HCT116 (cell line): ENCODE results near the gene FKBP2. TPM values are rescaled to one million over a fixed set of nuclear protein-coding genes. Genes with fewer than 3 reads are reported as not detected.
"Not testable (repeated sequence)": the region's sequence is repeated elsewhere in the genome, so short reads cannot be mapped to it uniquely, and the experiment has no call there.

ENCODE experiments used
- ATAC-seq: fragments of 200-7000 bp; cut with Tn5 transposase; 2 replicates; pipeline ENCODE4 v1.9.1; 2020; ENCODE audit warnings: mild to moderate bottlenecking, moderate library complexity
- BruUV-seq: library from RNA; stranded (reverse); fragments of 400-500 nt; replicated peaks from 2 replicates; lab custom pipeline; 2021; lab: Mats Ljungman, UMichigan
- CTCF ChIA-PET: fragments of 300-600 bp; sonication (Branson Sonifier 250); formaldehyde crosslinking; loops from one replicate; lab custom pipeline; 2021; ENCODE audit warnings: antibody characterized with exemption; lab: Charles Lee
- POLR2A ChIA-PET: fragments of 300-600, 350-600 bp; sonication (Branson Sonifier 250); formaldehyde crosslinking; loops from one replicate; lab custom pipeline; 2021; ENCODE audit warnings: antibody characterized with exemption; lab: Charles Lee
- RAD21 ChIA-PET, 2 experiments: fragments of 300-600 bp; sonication (Branson Sonifier 250); formaldehyde crosslinking; loops; one replicate each; lab custom pipeline; 2023; ENCODE audit warnings: low total read pairs in 2 of 2; ENCODE audit not compliant: uncharacterized antibody in 2 of 2, unreplicated experiment in 2 of 2, low non-redundant PET in 1 of 2; lab: Charles Lee
- DNase-seq: peaks from one replicate; pipeline ENCODE4 v3.0.0-alpha.2; 2010; ENCODE audit warnings: low read depth, low spot score
- H2AFZ ChIP-seq: fragments of 200-600 bp; shearing (Covaris generic), sonication (generic); 2 replicates; pipeline ENCODE4 v1.6.1; 2017; ENCODE audit warnings: low read depth, mixed run types, mixed read lengths, antibody characterized with exemption, low read length; ENCODE audit not compliant: poor library complexity, severe bottlenecking
- H3K27ac ChIP-seq: 2 replicates; pipeline ENCODE4 v1.5.1; 2012; ENCODE audit warnings: low read depth, low read length
- H3K27me3 ChIP-seq: fragments of 200-600 bp; sonication (generic); 2 replicates; pipeline ENCODE4 v1.6.1; 2016; ENCODE audit warnings: mixed run types, low read length, mixed read lengths; ENCODE audit not compliant: insufficient read depth
- H3K36me3 ChIP-seq, 2 experiments: fragments of 200-500 bp in 1 of 2; fragments of 200-600 bp in 1 of 2; sonication (Bioruptor generic) in 1 of 2; sonication (generic) in 1 of 2; 2 replicates each; pipeline versions ENCODE4 v1.5.1 to v1.6.1; 2014 to 2016; ENCODE audit warnings: low read length in 2 of 2, inconsistent platforms in 1 of 2, mixed read lengths in 1 of 2, mixed run types in 1 of 2; ENCODE audit not compliant: insufficient read depth in 2 of 2, control insufficient read depth in 1 of 2
- H3K4me1 ChIP-seq, 2 experiments: fragments of 200-600 bp in 1 of 2; sonication (generic) in 1 of 2; 2 replicates each; pipeline versions ENCODE4 v1.5.1 to v1.6.1; 2012 to 2017; ENCODE audit warnings: low read length in 2 of 2, inconsistent platforms in 1 of 2, mild to moderate bottlenecking in 1 of 2, mixed read lengths in 1 of 2, mixed run types in 1 of 2, moderate library complexity in 1 of 2; ENCODE audit not compliant: insufficient read depth in 2 of 2, control insufficient read depth in 1 of 2
- H3K4me2 ChIP-seq: fragments of 200-600 bp; sonication (generic); 2 replicates; pipeline ENCODE4 v1.6.1; 2017; ENCODE audit warnings: mixed run types, low read length, mixed read lengths
- H3K4me3 ChIP-seq, 2 experiments: fragments of 200-600 bp in 1 of 2; sonication (generic) in 1 of 2; replicated peaks in 1 of 2; 2 replicates each; pipeline ENCODE4 v1.5.1; 2011 to 2016; ENCODE audit warnings: low read length in 2 of 2, control low read depth in 1 of 2, low read depth in 1 of 2, mild to moderate bottlenecking in 1 of 2, mixed read lengths in 1 of 2, mixed run types in 1 of 2
- H3K79me2 ChIP-seq: fragments of 200-600 bp; sonication (generic); 2 replicates; pipeline ENCODE4 v1.6.1; 2017; ENCODE audit warnings: mild to moderate bottlenecking, mixed run types, low read length, moderate library complexity, mixed read lengths; ENCODE audit not compliant: insufficient read depth
- H3K9ac ChIP-seq: fragments of 200-600 bp; sonication (generic); 2 replicates; pipeline ENCODE4 v1.6.1; 2016; ENCODE audit warnings: low read length, mixed read lengths
- H3K9me2 ChIP-seq: fragments of 200-600 bp; sonication (generic), shearing (Covaris generic); 2 replicates; pipeline ENCODE4 v1.6.1; 2017; ENCODE audit warnings: mixed run types, mild to moderate bottlenecking, moderate library complexity; ENCODE audit not compliant: insufficient read depth
- H3K9me3 ChIP-seq, 2 experiments: fragments of 200-500 bp in 1 of 2; fragments of 200-600 bp in 1 of 2; sonication (Bioruptor generic) in 1 of 2; sonication (generic) in 1 of 2; 2 replicates each; pipeline ENCODE4 v1.6.1; 2014 to 2017; ENCODE audit warnings: low read length in 2 of 2, mixed read lengths in 2 of 2, inconsistent platforms in 1 of 2, low read depth in 1 of 2, mild to moderate bottlenecking in 1 of 2, mixed run types in 1 of 2, moderate library complexity in 1 of 2; ENCODE audit not compliant: control insufficient read depth in 1 of 2, insufficient read depth in 1 of 2
- H4K20me1 ChIP-seq: fragments of 200-600 bp; sonication (generic), shearing (Covaris generic); 2 replicates; pipeline ENCODE4 v1.6.1; 2017; ENCODE audit warnings: mixed run types, mild to moderate bottlenecking, moderate library complexity; ENCODE audit not compliant: insufficient read depth
- CEBPB ChIP-seq: IDR thresholded peaks from 2 replicates; pipeline ENCODE4 v1.6.1; 2012; ENCODE audit warnings: low read depth
- CTCF ChIP-seq, 3 experiments: fragments of 200-600 bp in 1 of 3; sonication (generic) in 1 of 3; IDR thresholded peaks in 2 of 3; conservative IDR thresholded peaks in 1 of 3; 2 replicates each; pipeline ENCODE4 v1.5.1; 2012 to 2017; ENCODE audit warnings: low read depth in 2 of 3, low read length in 2 of 3, antibody characterized with exemption in 1 of 3, borderline replicate concordance in 1 of 3, control low read depth in 1 of 3, mild to moderate bottlenecking in 1 of 3, mixed read lengths in 1 of 3, mixed run types in 1 of 3, moderate library complexity in 1 of 3; ENCODE audit not compliant: insufficient read depth in 1 of 3
- POLR2A ChIP-seq: IDR thresholded peaks from 2 replicates; pipeline ENCODE4 v1.7.0; 2011; ENCODE audit warnings: borderline replicate concordance; ENCODE audit not compliant: insufficient read depth, insufficient read length; ENCODE audit errors: extremely low read depth
- TCF7L2 ChIP-seq: IDR thresholded peaks from 2 replicates; pipeline ENCODE4 v1.7.0; 2011; ENCODE audit warnings: borderline replicate concordance, inconsistent platforms; ENCODE audit not compliant: insufficient read depth, insufficient read length; ENCODE audit errors: extremely low read depth
- YY1 ChIP-seq: IDR thresholded peaks from 2 replicates; pipeline ENCODE4 v1.6.1; 2011; ENCODE audit warnings: low read length, low read depth, moderate library complexity, mild to moderate bottlenecking; ENCODE audit not compliant: insufficient replicate concordance; ENCODE audit errors: extremely low read depth
- intact Hi-C: fragments of 100-400 bp; cut with micrococcal nuclease; formaldehyde crosslinking; loops from 2 replicates; pipeline ENCODE4 v1.10.0; 2022
- total RNA-seq: library from RNA; stranded (reverse); gene quantifications from one replicate; pipeline ENCODE4 v1.2.1, GENCODE V29; 2021; ENCODE audit not compliant: unreplicated experiment
- TF ChIP-seq, protein P1 (sequence below): IDR thresholded peaks from 2 replicates; pipeline ENCODE4 v1.6.1; 2011; ENCODE audit warnings: mild to moderate bottlenecking, low read length, moderate library complexity; ENCODE audit not compliant: insufficient replicate concordance; ENCODE audit errors: extremely low read depth

Gene FKBP2
- total RNA-seq, 1 experiment from 2014 or later, result 69.2 TPM

DNA sequence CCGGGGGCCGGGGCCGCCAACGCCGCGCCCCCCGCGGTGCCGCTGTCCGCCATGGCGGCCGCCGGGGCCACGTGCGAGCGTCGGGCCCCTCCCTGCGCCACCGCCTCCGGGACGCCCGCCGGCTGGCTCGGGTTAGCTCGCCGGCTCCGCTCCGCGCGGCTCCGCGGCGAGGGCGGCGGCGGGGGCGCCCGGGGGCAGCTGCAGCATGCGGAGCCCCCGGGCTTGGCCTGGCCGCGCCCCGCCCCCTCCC is 5.7 kb downstream of the FKBP2 start:
- H2AFZ ChIP-seq, H3K27me3 ChIP-seq, H4K20me1 ChIP-seq, H3K9me3 ChIP-seq, intact Hi-C loops, H3K9me2 ChIP-seq, BruUV-seq, DNase-seq: not testable (repeated sequence)
- Histone ChIP-seq H3K36me3 (peaks cover 0 to 12% of the 10 kb centered on the region in 2 experiments; a peak in 1 of 4 replicates), H3K27ac (peak overlapping the region; percentile 94), H3K4me2 (peak overlapping the region; percentile 96; the same call in 1 of the 2 replicates), H3K4me1 (peaks cover 36 to 76% of the 10 kb centered on the region in 2 experiments), H3K79me2 (peaks cover 50% of the 10 kb centered on the region), H3K9ac (peak overlapping the region; percentile 100), H3K4me3 (peak overlapping the region; percentile 99 to 100)
- POLR2A ChIA-PET, result interaction anchor here (0.6 to 4.6 kb wide), 5 partner anchors 24 to 442 kb away, joined by 3 to 29 read pairs (median 3); partner anchors contain the start of genes PRDX5 and TRMT112
- ATAC-seq, result peak; percentile 0
- RAD21 ChIA-PET, result interaction anchor here in 1 of 2 experiments (1.1 kb wide), 1 partner anchor 42 kb away, joined by 4 read pairs; no protein-coding TSS in a partner anchor
- CTCF ChIA-PET, result interaction anchor here (0.6 to 3.1 kb wide), 4 partner anchors 24 to 109 kb away, joined by 3 to 15 read pairs (median 8); no protein-coding TSS in a partner anchor

DNA sequence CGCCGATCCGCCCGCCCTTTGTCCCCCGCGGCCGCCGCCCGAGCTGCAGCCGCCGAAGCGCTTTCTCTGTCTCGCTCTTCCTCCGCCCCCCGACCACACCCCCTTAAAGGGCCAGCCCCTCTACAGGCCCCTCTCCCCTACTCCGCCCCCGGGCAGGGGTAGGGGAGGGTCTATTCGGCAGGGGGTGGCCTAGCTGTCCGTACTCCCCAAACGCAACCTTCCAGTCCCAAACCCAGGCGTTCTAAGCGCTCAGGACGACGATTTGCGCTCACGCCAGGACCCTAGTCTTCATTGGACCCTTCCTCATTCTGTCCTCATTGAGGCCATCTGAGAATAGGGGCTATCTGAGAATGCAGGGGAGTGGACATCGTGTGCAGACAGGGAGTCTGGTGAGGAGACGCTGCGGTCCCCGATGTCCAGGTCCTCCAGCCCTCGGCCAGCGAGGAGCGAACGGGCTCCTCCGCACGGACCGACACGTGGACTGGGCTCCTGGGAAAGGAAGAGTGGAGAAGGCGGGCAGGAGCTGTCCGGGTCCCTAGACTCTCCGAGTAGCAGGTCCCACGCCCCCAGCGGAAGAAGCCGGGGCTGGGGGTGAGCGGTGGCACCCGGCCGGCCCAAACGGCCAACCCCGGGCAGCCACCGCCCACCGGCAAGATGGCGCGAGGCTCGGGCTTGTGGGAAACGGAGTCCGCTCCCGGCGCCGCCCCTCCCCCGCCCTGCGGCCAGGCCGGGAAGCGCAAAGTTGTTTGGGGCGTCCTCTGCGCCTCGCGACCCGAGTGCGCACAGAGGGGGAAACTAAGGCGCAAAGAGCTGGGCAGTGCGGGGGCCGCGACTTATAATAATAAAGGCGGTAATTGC is 6.2 kb downstream of the FKBP2 start, which contains the start of gene PPP1R14B:
Gene PPP1R14B (minus strand): TSS at position 73 of the 858 bp plus-strand sequence. CDS start 270 bp downstream, outside the sequence.
- Histone ChIP-seq H3K9me3 (no peaks in the 10 kb centered on the region), H3K4me1 (peaks cover 36 to 76% of the 10 kb centered on the region in 2 experiments), H3K27ac (peak within 1 kb of the TSS; percentile 94), H3K4me2 (peak within 1 kb of the TSS; percentile 96), H3K4me3 (peak within 1 kb of the TSS; percentile 99 to 100), H3K79me2 (peaks cover 50% of the 10 kb centered on the region), H3K36me3 (peaks cover 0 to 12% of the 10 kb centered on the region in 2 experiments; a peak in 1 of 4 replicates), H3K27me3 (no peaks in the 10 kb centered on the region), H4K20me1 (no peaks in the 10 kb centered on the region), H2AFZ (no peak within 1 kb of the TSS), H3K9me2 (no peaks in the 10 kb centered on the region), H3K9ac (peak within 1 kb of the TSS; percentile 100)
- TF ChIP-seq CEBPB, result no peak
- TF ChIP-seq, protein P1, sequence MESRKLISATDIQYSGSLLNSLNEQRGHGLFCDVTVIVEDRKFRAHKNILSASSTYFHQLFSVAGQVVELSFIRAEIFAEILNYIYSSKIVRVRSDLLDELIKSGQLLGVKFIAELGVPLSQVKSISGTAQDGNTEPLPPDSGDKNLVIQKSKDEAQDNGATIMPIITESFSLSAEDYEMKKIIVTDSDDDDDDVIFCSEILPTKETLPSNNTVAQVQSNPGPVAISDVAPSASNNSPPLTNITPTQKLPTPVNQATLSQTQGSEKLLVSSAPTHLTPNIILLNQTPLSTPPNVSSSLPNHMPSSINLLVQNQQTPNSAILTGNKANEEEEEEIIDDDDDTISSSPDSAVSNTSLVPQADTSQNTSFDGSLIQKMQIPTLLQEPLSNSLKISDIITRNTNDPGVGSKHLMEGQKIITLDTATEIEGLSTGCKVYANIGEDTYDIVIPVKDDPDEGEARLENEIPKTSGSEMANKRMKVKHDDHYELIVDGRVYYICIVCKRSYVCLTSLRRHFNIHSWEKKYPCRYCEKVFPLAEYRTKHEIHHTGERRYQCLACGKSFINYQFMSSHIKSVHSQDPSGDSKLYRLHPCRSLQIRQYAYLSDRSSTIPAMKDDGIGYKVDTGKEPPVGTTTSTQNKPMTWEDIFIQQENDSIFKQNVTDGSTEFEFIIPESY, result peak; percentile 33
- TF ChIP-seq CTCF (IDR thresholded peaks at IDR 0.05 in 2 of 3, conservative IDR thresholded peaks at IDR 0.05 in 1 of 3; ENCODE audit: borderline replicate concordance in 1 of 3, insufficient read depth in 1 of 3, low read depth in 2 of 3, low read length in 2 of 3), result no peak
- peak; percentile 98 for TF ChIP-seq YY1
- TF ChIP-seq POLR2A, result peak; percentile 42
- peak; percentile 15 for TF ChIP-seq TCF7L2
- DNase-seq, result no peak
- BruUV-seq, result no TSS peak
- ChIA-PET RAD21 (interaction anchor here in 1 of 2 experiments (1.1 kb wide), 1 partner anchor 42 kb away, joined by 4 read pairs; no protein-coding TSS in a partner anchor), POLR2A (interaction anchor here (0.6 to 4.6 kb wide), 5 partner anchors 23 to 442 kb away, joined by 3 to 29 read pairs (median 3); partner anchors contain the start of genes PRDX5 and TRMT112), CTCF (interaction anchor here (0.6 to 3.1 kb wide), 3 partner anchors 57 to 109 kb away, joined by 3 to 15 read pairs (median 11); no protein-coding TSS in a partner anchor)
- ATAC-seq, result peak; percentile 50
- intact Hi-C loops, result no loop called here
